Activated CD4-positive, alpha-beta T cell treated with anti-CD3 and anti-CD28 coated beads, Interleukin-2, amount 10 ng/mL, durations not matched to agents 7 days and 5 days (primary cell): ENCODE results near the gene PLA2G2D. TPM values are rescaled to one million over a fixed set of nuclear protein-coding genes. Genes with fewer than 3 reads are reported as not detected.

Experiments
- CTCF ChIA-PET: fragments of 350-600 bp; sonication (Branson Sonifier 250); formaldehyde crosslinking; loops from one replicate; lab custom pipeline; 2021; ENCODE audit warnings: antibody characterized with exemption; lab: Charles Lee
- POLR2A ChIA-PET: fragments of 350-600 bp; sonication (Branson Sonifier 250); formaldehyde crosslinking; loops from one replicate; lab custom pipeline; 2021; ENCODE audit warnings: antibody characterized with exemption; lab: Charles Lee
- DNase-seq: peaks from one replicate; pipeline ENCODE4 v3.0.0-alpha.2; 2020
- H3K27ac Mint-ChIP-seq: one replicate; pipeline ENCODE4 v1.8.0; 2021; ENCODE audit warnings: mild to moderate bottlenecking, moderate library complexity, mixed read lengths
- H3K27me3 Mint-ChIP-seq: one replicate; pipeline ENCODE4 v1.8.0; 2021; ENCODE audit warnings: mixed read lengths
- H3K36me3 Mint-ChIP-seq: one replicate; pipeline ENCODE4 v1.8.0; 2021; ENCODE audit warnings: low read depth, mixed read lengths
- H3K4me1 Mint-ChIP-seq: one replicate; pipeline ENCODE4 v1.8.0; 2021; ENCODE audit warnings: mixed read lengths
- H3K4me3 Mint-ChIP-seq: one replicate; pipeline ENCODE4 v1.8.0; 2021; ENCODE audit warnings: mild to moderate bottlenecking, moderate library complexity, mixed read lengths
- H3K9me3 Mint-ChIP-seq: one replicate; pipeline ENCODE4 v1.8.0; 2021; ENCODE audit warnings: mixed read lengths
- total RNA-seq, 2 experiments: library from RNA; stranded (reverse); gene quantifications; one replicate each; pipeline ENCODE4 v1.2.3, GENCODE V29; 2021

Gene PLA2G2D
- total RNA-seq, 2 experiments from 2014 or later, result not detected

DNA sequence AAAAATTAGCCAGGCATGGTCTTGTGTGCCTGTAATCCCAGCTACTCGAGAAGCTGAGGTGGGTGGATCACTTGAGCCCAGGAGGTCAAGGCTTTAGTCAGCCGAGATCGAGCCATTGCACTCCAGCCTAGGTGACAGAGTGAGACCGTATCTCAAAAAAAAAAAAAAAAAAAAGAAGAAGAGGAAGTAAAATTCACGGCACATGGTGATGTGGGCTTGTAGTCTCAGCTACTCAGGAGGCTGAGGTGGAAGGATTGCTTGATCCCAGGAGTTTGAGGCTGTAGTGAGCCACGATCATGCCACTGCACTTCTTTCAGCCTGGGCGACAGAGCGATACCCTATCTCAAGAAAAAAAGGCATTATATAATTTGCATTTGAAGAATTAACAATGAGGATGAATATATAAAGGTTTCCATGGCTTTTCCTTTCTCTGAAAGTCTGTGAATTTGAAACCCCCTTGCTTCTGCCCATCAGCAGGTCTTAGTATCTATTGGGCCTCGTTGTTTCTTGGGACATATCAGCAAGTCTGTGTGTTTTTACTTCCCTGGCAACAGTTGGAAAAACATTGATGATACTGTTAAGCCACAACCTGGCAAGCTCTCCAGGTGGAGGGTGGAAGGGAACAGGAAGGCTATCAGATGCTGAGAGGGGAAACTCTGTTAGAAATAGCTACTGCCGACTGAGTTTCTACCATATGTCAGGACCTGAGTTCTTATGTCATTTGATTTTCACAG, 4.6 kb upstream of the PLA2G2D start:
- H3K4me3 Mint-ChIP-seq, result no peak overlapping the region
- POLR2A ChIA-PET, result no interaction called here
- no peaks in the 10 kb centered on the region for H3K36me3 Mint-ChIP-seq
- H3K9me3 Mint-ChIP-seq, result peaks cover 2% of the 10 kb centered on the region
- CTCF ChIA-PET, result interaction anchor here (0.6 to 1.0 kb wide), 3 partner anchors 9 to 165 kb away, joined by 3 to 5 read pairs (median 4); no protein-coding TSS in a partner anchor
- no peak overlapping the region for H3K27ac Mint-ChIP-seq
- DNase-seq, result no peak
- peaks cover 25% of the 10 kb centered on the region for H3K27me3 Mint-ChIP-seq
- no peaks in the 10 kb centered on the region for H3K4me1 Mint-ChIP-seq

- no peaks in the 10 kb centered on the region for H3K4me1 Mint-ChIP-seq
- H3K4me3 Mint-ChIP-seq, result no peak overlapping the region
- H3K9me3 Mint-ChIP-seq, result no peaks in the 10 kb centered on the region
- DNase-seq, result no peak
- CTCF ChIA-PET, result interaction anchor here (0.6 to 1.2 kb wide), 2 partner anchors 43 to 1649 kb away, joined by 3 read pairs; no protein-coding TSS in a partner anchor
- POLR2A ChIA-PET, result no interaction called here
- no peak overlapping the region for H3K27ac Mint-ChIP-seq
- no peaks in the 10 kb centered on the region for H3K36me3 Mint-ChIP-seq
- peaks cover 26% of the 10 kb centered on the region for H3K27me3 Mint-ChIP-seq
Observed at GRCh38 chr1:20120796-20121195, 1.5 kb upstream of the PLA2G2D start.

- no peaks in the 10 kb centered on the region for H3K9me3 Mint-ChIP-seq
- H3K27me3 Mint-ChIP-seq, result peaks cover 18% of the 10 kb centered on the region
- ChIA-PET CTCF (no interaction called here), POLR2A (no interaction called here)
- H3K27ac Mint-ChIP-seq, result no peak overlapping the region
- no peak for DNase-seq
- H3K36me3 Mint-ChIP-seq, result no peaks in the 10 kb centered on the region
- H3K4me1 Mint-ChIP-seq, result no peaks in the 10 kb centered on the region
- no peak overlapping the region for H3K4me3 Mint-ChIP-seq
Observed at GRCh38 chr1:20117236-20117635, 2.1 kb downstream of the PLA2G2D start.

DNA sequence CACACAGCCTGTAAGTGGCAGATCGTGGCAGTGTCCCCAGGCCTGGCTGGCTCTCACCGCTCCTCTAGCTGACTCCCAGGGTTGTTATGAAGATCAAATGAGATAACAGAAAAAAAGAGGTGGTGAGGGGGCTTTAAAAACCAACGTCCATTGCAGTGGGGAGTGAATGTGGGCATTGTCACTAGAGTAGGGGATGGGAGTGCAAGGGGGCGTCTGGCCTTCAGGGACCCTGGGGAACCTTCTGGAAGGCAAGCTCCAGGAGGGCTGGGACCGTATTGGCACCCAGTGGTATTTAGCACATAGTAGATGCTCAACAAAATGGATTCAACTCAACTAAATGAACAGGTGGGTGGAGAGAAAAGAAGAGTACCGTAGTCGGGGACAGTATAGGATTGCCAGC, 3.4 kb downstream of the PLA2G2D start:
- no peak overlapping the region for H3K4me3 Mint-ChIP-seq
- H3K4me1 Mint-ChIP-seq, result no peaks in the 10 kb centered on the region
- H3K27me3 Mint-ChIP-seq, result peaks cover 7% of the 10 kb centered on the region
- no peak for DNase-seq
- H3K36me3 Mint-ChIP-seq, result no peaks in the 10 kb centered on the region
- POLR2A ChIA-PET, result no interaction called here
- no peak overlapping the region for H3K27ac Mint-ChIP-seq
- no peaks in the 10 kb centered on the region for H3K9me3 Mint-ChIP-seq
- CTCF ChIA-PET, result no interaction called here

DNA sequence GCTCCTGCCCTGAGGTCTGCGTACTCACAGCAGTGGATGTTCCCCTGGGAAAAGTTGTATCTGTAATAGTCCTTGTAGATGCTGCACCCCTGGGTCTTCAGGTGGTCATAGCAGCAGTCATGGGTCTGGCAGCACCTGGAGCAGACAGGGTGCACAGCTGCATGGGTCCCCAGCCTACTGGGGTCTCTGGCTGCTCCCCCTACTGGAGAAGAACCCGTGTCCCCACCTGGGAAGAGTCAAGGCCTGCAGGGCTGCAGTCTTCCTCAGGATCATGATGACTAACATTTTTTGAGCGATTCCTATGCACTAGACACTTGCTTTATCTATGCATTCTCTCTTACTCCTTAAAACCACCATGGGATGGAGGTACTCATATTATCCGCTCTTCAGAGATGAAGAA, 3.9 kb downstream of the PLA2G2D start:
- Mint-ChIP-seq H3K27ac (no peak overlapping the region), H3K27me3 (peaks cover 3% of the 10 kb centered on the region), H3K9me3 (no peaks in the 10 kb centered on the region), H3K36me3 (no peaks in the 10 kb centered on the region), H3K4me1 (no peaks in the 10 kb centered on the region), H3K4me3 (no peak overlapping the region)
- no peak for DNase-seq
- ChIA-PET CTCF (interaction anchor here (1.0 kb wide), 1 partner anchor 9 kb away, joined by 3 read pairs; no protein-coding TSS in a partner anchor), POLR2A (interaction anchor here (0.5 kb wide), 1 partner anchor 31 kb away, joined by 3 read pairs; no protein-coding TSS in a partner anchor)

GRCh38 chr1:20114021-20114648, 5.2 kb downstream of the PLA2G2D start:
- no peak for DNase-seq
- no peaks in the 10 kb centered on the region for H3K9me3 Mint-ChIP-seq
- POLR2A ChIA-PET, result no interaction called here
- peaks cover 3% of the 10 kb centered on the region for H3K27me3 Mint-ChIP-seq
- H3K4me3 Mint-ChIP-seq, result no peak overlapping the region
- H3K4me1 Mint-ChIP-seq, result no peaks in the 10 kb centered on the region
- CTCF ChIA-PET, result interaction anchor here (0.5 kb wide), 1 partner anchor 26 kb away, joined by 3 read pairs; no protein-coding TSS in a partner anchor
- H3K27ac Mint-ChIP-seq, result no peak overlapping the region
- H3K36me3 Mint-ChIP-seq, result no peaks in the 10 kb centered on the region

DNA sequence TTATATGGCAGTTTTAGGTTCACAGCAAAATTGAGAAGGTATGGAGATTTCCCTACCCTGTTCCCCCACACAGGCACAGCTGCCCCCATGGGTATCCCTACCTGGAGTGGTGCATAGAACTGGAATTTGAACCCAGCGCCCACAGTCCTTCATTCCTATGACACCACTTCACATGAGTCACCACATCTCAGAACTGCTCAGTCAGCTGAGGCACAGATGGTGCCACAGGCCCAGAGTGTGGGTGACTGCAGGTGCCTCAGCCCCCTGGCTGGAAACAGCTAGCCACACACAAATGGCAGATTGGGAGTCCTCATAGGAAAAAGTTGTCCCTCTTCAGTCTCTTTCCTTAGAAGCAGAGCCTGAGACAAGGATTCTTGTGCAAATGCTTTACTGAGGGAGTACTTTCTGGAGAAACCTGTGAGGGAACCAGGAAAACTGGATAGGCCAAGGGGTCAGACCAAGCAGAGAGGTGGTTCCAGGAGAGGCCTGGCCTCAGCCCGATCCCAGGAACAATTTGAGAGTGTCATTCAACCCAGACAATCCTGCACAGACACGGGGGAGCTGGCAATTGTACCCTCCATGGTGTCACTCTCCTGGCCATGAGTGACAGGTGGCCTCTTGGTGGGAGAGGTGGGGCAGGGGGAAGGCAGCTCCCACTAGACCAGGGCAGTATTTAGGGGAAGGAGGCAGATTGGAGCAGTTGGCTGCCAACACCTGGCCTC, 6.9 kb downstream of the PLA2G2D start:
- Mint-ChIP-seq H3K27ac (no peak overlapping the region), H3K9me3 (no peaks in the 10 kb centered on the region)

DNA sequence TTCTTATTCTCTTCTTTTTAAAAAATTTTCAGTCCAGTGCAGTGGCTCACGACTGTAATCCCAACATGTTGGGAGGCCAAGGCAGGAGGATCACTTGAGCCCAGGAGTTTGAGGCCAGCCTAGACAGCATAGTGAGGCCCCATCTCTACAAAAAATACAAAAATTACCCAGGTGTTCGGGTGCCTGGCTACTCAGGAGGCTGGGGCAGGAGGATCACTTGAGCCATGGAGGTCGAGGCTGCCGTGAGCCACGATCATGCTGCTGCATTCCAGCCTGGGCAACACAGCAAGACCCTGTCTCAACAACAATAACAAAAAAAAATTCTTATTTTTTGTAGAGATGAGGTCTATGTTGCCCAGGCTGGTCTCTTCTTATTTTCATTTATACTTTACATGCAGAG, 7.9 kb downstream of the PLA2G2D start:
- H3K27ac Mint-ChIP-seq, result no peak overlapping the region
- H3K9me3 Mint-ChIP-seq, result no peaks in the 10 kb centered on the region
- DNase-seq, result no peak
- CTCF ChIA-PET, result no interaction called here
- H3K27me3 Mint-ChIP-seq, result peaks cover 4% of the 10 kb centered on the region
- POLR2A ChIA-PET, result no interaction called here
- H3K4me1 Mint-ChIP-seq, result no peaks in the 10 kb centered on the region
- H3K36me3 Mint-ChIP-seq, result no peaks in the 10 kb centered on the region
- no peak overlapping the region for H3K4me3 Mint-ChIP-seq

More for the DNA sequence above, 6.9 kb downstream of the PLA2G2D start:
- Mint-ChIP-seq H3K27me3 (peaks cover 7% of the 10 kb centered on the region), H3K4me3 (no peak overlapping the region), H3K36me3 (no peaks in the 10 kb centered on the region), H3K4me1 (no peaks in the 10 kb centered on the region)
- ChIA-PET POLR2A (no interaction called here), CTCF (no interaction called here)
- no peak for DNase-seq

GRCh38 chr1:20110679-20111078, 8.7 kb downstream of the PLA2G2D start:
- POLR2A ChIA-PET, result no interaction called here
- Mint-ChIP-seq H3K9me3 (no peaks in the 10 kb centered on the region), H3K4me3 (no peak overlapping the region), H3K36me3 (no peaks in the 10 kb centered on the region), H3K27ac (no peak overlapping the region), H3K4me1 (no peaks in the 10 kb centered on the region), H3K27me3 (peaks cover 4% of the 10 kb centered on the region)
- DNase-seq, result no peak
- CTCF ChIA-PET, result no interaction called here

DNA sequence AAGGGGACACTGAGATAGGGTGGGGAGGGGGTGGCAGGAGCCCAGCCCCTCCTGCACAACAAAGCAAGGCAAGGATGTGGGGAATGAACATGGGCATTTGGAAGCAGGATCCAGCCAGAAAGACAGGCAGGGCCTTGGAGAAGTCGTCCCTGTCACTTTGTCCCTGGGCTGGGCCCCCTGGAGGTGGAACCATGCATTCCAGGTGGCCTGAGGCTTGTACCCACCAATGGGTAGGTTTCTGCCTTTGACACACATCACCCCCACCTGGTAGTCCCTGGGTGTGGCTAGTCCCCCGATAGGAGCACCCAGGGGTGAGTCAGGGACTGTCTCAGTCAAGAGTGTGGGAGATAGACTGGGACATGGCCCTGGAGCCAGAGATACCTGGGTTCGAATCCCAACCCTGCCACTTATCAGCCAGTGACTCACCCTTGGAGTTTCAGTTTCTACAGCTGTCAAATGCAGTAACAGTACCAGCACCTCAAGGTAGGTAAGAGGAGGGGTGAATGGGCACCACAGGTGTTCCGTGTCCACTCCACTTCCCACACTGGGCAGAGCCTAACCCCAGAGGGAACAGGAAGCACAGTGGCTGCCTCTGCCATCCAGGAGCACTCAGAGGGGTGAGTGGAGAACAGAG, 10.0 kb downstream of the PLA2G2D start:
- no peaks in the 10 kb centered on the region for H3K9me3 Mint-ChIP-seq
- ChIA-PET POLR2A (no interaction called here), CTCF (interaction anchor here (0.7 kb wide), 1 partner anchor 338 kb away, joined by 3 read pairs; no protein-coding TSS in a partner anchor)
- no peak overlapping the region for H3K27ac Mint-ChIP-seq
- H3K4me1 Mint-ChIP-seq, result no peaks in the 10 kb centered on the region
- no peak for DNase-seq
- no peak overlapping the region for H3K4me3 Mint-ChIP-seq
- no peaks in the 10 kb centered on the region for H3K36me3 Mint-ChIP-seq
- H3K27me3 Mint-ChIP-seq, result peaks cover 4% of the 10 kb centered on the region

DNA sequence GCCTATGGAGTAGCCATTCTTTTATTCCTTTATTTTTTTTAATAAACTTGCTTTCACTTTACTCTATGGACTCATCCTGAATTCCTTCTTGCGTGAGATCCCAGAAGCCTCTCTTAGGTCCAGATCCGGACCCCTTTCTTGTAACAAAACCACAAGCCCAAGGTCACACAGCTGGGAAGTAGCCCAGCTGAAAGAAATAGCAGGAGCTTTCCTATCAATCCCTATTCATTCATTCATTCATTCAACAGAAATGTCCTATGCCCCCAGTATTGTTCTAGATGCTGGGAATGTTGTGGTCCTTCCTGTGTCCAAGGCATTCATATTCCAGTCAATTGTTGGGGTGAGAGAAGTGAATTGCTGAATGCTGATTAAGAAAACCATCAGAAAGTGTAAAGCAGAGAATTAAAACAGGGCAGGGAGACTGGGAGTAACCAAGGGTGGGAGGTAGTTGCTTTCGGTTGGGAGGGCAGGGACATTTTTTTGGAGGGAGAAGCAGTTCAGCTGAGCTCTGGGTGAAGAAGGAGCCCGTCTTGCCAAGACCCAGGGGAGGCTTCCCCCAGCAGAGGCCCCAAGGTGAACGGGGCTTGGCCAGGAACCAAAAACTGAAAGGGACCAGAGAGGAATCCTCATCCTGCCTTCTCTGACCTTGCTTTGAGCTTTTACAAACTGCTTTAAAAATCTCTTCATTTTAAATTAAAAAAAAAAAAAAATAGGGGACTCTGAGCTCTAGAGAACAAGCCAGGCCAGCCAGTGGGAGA, 10.8 kb downstream of the PLA2G2D start:
- CTCF ChIA-PET, result interaction anchor here (0.7 kb wide), 1 partner anchor 339 kb away, joined by 3 read pairs; no protein-coding TSS in a partner anchor
- DNase-seq, result no peak
- H3K36me3 Mint-ChIP-seq, result no peaks in the 10 kb centered on the region
- peaks cover 6% of the 10 kb centered on the region for H3K27me3 Mint-ChIP-seq
- POLR2A ChIA-PET, result no interaction called here
- H3K4me3 Mint-ChIP-seq, result no peak overlapping the region
- no peak overlapping the region for H3K27ac Mint-ChIP-seq
- no peaks in the 10 kb centered on the region for H3K4me1 Mint-ChIP-seq
- H3K9me3 Mint-ChIP-seq, result no peaks in the 10 kb centered on the region

GRCh38 chr1:20107796-20108195, 11.5 kb downstream of the PLA2G2D start:
- CTCF ChIA-PET, result no interaction called here
- Mint-ChIP-seq H3K4me1 (peaks cover 5% of the 10 kb centered on the region), H3K4me3 (no peak overlapping the region), H3K27ac (no peak overlapping the region), H3K9me3 (no peaks in the 10 kb centered on the region), H3K27me3 (peaks cover 6% of the 10 kb centered on the region), H3K36me3 (no peaks in the 10 kb centered on the region)
- POLR2A ChIA-PET, result no interaction called here
- DNase-seq, result no peak
